ENCODE data around the gene DLX1. TPM values are rescaled to one million over a fixed set of nuclear protein-coding genes. Genes with fewer than 3 reads are reported as not detected.

DLX1 gene
- total and polyA plus RNA-seq, 3 donors from 2014 or later: 0.21 TPM; not detected in 2

DNA sequence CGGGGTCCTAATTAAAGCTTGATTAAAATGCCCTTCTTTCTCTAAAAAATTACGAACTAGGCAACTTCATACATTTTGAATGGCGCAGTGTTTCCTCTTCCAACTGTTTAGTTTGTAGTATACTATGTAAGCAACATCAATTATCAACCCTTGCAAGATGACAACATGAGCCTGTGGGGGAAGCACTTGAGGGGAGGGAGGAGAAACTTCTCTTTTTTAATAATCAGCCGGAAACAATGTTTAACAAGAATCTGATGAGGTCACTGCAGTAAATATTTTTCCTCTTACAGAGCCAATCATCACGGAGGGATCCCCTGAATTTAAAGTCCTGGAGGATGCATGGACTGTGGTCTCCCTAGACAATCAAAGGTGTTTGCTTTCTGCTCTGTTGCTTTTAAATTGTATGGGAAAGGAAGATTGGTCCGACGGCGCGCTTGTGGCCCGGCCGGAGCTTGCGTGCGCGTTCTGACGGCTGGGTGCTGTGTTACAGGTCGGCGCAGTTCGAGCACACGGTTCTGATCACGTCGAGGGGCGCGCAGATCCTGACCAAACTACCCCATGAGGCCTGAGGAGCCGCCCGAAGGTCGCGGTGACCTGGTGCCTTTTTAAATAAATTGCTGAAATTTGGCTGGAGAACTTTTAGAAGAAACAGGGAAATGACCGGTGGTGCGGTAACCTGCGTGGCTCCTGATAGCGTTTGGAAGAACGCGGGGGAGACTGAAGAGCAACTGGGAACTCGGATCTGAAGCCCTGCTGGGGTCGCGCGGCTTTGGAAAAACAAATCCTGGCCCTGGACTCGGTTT lies 5.3 kb upstream of the DLX1 start:
- no peaks in the 10 kb centered on the region for H3K36me3 ChIP-seq (ENCODE audit: low read depth, missing control alignments)
- 47 to 51% methylated on average over 38 of the region's 38 CpGs for WGBS, 2 donors
- H3K27ac ChIP-seq: no peak overlapping the region
- no peaks in the 10 kb centered on the region for H3K9me3 ChIP-seq
- H3K27me3 ChIP-seq: no peaks in the 10 kb centered on the region
- H3K4me1 ChIP-seq: peaks cover 7% of the 10 kb centered on the region
- TF ChIP-seq, protein P1, sequence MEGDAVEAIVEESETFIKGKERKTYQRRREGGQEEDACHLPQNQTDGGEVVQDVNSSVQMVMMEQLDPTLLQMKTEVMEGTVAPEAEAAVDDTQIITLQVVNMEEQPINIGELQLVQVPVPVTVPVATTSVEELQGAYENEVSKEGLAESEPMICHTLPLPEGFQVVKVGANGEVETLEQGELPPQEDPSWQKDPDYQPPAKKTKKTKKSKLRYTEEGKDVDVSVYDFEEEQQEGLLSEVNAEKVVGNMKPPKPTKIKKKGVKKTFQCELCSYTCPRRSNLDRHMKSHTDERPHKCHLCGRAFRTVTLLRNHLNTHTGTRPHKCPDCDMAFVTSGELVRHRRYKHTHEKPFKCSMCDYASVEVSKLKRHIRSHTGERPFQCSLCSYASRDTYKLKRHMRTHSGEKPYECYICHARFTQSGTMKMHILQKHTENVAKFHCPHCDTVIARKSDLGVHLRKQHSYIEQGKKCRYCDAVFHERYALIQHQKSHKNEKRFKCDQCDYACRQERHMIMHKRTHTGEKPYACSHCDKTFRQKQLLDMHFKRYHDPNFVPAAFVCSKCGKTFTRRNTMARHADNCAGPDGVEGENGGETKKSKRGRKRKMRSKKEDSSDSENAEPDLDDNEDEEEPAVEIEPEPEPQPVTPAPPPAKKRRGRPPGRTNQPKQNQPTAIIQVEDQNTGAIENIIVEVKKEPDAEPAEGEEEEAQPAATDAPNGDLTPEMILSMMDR (IDR thresholded peaks at IDR 0.05): no peak
- no peak for TF ChIP-seq POLR2A (IDR thresholded peaks at IDR 0.05)
- no peak overlapping the region for H3K4me3 ChIP-seq
- DNase-seq: no peak
- intact Hi-C loops (cut with DNase I; ENCODE audit: low total_unique reads): no loop called here

DNA sequence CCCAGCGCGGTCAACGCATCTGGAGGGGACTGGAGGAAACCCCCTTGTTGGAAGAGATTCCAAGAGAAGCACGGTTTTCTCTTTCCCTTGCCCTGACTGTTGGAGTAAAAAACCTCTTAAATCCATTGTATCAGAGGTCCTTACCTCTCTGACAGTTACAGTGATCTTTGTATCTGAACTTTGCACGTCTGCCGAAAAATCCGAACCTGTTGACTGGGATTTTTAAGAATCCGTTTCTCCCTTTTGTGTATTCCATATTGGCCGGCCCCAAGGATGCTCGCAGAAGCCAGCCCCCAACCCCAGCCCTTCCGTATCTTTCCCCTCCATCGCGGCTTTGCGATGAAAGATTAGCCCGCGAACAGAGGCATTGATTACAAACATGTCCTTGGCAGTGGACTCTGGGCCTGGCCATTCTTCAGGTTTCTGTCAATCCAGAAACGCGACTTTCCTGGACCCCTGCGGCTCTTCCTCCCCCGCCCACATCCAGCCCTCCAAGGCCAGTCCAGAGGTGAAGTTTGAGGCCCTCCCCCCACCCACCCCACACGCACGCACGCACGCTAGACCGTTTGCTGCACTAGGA lies 4.6 kb upstream of the DLX1 start:
- intact Hi-C loops (cut with DNase I; ENCODE audit: low total_unique reads): no loop called here
- no peaks in the 10 kb centered on the region for H3K9me3 ChIP-seq
- no peaks in the 10 kb centered on the region for H3K36me3 ChIP-seq (ENCODE audit: low read depth, missing control alignments)
- H3K27me3 ChIP-seq: no peaks in the 10 kb centered on the region
- DNase-seq: no peak
- 49 to 51% methylated on average over 25 of the region's 25 CpGs for WGBS, 2 donors
- no peak for TF ChIP-seq POLR2A (IDR thresholded peaks at IDR 0.05)
- TF ChIP-seq, protein P1 (IDR thresholded peaks at IDR 0.05): no peak
- no peak overlapping the region for H3K27ac ChIP-seq
- H3K4me3 ChIP-seq: no peak overlapping the region
- peaks cover 8% of the 10 kb centered on the region for H3K4me1 ChIP-seq

DNA sequence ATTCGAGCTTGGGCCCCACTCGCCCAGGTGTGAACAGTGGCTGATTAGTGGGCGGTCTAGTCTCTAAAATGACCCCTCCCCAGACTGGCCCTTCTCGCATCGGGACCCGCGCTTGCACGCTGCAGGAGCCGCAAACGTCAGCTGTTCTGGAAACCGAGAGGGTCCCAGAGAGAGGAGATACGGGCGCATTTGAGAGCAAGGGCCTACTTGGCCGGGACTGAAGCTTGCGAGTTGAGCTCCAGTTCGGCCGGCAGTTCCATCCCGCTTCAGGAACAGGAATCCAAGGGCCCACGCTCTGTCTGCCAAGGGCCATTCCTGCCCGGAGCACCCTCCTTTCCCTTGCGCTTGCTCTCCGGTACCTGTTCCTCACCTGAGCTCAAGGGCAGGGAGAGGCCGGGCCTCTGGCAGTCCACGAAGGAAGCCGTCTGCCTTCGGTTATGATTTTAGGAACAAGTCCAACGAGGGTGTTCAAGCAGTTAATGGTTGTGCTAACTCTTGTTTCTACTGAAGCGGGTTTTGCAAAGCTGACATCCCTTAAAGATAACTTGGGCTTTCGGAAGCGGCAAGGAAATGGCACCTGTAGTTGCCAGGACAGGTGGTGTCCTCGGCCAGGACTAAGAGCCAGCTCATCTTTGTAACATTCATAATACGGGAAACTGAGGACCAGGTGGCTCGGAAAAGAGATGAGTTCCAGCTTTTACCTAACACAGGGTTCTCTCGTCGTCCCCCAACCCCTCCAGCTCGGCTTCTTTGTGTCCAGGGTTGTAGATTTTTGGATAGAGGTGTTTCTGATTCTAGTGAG lies 3.9 kb upstream of the DLX1 start:
- peaks cover 3% of the 10 kb centered on the region for H3K27me3 ChIP-seq
- H3K4me1 ChIP-seq: peaks cover 8% of the 10 kb centered on the region
- no peaks in the 10 kb centered on the region for H3K9me3 ChIP-seq
- DNase-seq: no peak
- H3K27ac ChIP-seq: no peak overlapping the region
- 44 to 51% methylated on average over 19 to 36 of the region's 36 CpGs for WGBS, 2 donors
- no peaks in the 10 kb centered on the region for H3K36me3 ChIP-seq (ENCODE audit: low read depth, missing control alignments)
- TF ChIP-seq, protein P1 (IDR thresholded peaks at IDR 0.05): no peak
- no peak for TF ChIP-seq POLR2A (IDR thresholded peaks at IDR 0.05)
- intact Hi-C loops (cut with DNase I; ENCODE audit: low total_unique reads): no loop called here
- no peak overlapping the region for H3K4me3 ChIP-seq

DNA sequence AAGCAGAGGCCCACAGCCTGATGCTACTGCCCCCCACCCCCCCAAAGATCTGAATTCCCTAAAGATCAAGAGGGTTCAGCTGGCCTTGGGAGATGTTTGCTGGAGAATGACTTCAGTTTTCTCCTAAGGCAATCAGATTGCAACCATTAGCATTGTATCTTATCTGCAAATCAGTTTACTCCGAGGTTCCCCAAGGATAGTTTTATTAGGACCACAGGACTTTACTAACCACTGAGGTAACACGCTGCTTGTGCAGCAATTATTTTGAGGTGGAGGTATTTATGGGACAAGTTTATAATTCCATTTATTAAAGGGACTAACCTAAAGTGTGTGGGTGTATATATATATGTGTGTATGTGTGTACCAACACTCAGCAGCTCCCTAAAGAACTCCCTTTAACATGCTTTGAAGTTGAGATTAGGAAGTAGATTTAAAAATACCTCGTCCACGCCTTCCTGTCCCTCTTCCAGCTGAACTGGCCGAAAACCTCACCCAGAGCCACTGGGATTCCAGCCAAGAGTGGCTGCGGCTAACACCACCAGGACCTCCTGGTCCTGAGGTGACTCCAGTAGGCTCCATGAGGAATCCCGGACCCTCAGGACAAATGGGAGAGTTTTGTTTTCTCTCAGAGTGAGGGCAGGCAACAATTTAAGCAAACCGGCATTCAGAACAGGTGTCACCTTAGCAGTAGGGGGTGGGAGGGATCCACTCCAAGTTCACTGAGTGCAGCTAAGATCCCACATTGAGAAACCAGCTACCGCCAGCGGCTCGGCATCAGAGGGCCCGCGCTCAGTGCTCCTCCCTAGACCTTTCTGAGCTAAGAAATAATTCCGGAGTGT lies 3.0 kb upstream of the DLX1 start:
- H3K4me1 ChIP-seq: peaks cover 8% of the 10 kb centered on the region
- intact Hi-C loops (cut with DNase I; ENCODE audit: low total_unique reads): no loop called here
- H3K9me3 ChIP-seq: no peaks in the 10 kb centered on the region
- H3K27ac ChIP-seq: no peak overlapping the region
- TF ChIP-seq, protein P1 (IDR thresholded peaks at IDR 0.05): no peak
- no peak for TF ChIP-seq POLR2A (IDR thresholded peaks at IDR 0.05)
- 45 to 56% methylated on average over 13 to 14 of the region's 14 CpGs for WGBS, 2 donors
- no peak for DNase-seq
- H3K27me3 ChIP-seq: peaks cover 5% of the 10 kb centered on the region
- no peak overlapping the region for H3K4me3 ChIP-seq
- no peaks in the 10 kb centered on the region for H3K36me3 ChIP-seq (ENCODE audit: low read depth, missing control alignments)

Measured in testis (tissue), 3 donors.